HG03159 (cell line): ENCODE measurements around the gene CLEC4G.

Experiments used
- ATAC-seq: cut with Tn5 transposase; IDR thresholded peaks from one replicate; pipeline ENCODE4 v1.9.1; 2021; ENCODE audit warnings: mild to moderate bottlenecking, moderate library complexity; ENCODE audit not compliant: unreplicated experiment

Gene CLEC4G

DNA sequence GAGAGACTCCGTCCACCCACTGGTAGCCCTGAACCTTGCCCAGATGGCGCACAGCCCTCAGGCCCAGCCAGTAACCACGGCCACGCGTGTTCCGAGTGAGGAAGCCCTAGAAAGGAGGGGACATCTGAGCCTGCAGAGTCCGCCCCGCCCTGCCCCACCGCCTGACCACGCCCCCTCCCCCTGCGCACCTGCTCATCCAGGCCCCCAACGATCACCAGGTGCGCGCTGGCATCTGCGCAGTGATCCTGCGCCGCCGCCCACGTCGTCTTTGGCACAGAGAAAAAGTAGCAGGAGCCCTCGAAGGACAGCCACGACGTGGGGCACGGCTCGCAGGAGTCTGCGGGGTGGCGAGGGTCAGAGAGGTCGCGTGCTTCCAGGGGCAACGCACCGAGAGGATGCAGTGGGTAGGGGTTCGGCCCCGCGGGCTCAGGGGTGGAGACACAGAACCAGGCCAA is 2.1 kb downstream of the CLEC4G start:
- ATAC-seq: no peak

- no peak for ATAC-seq
Measured at GRCh38 chr19:7729211-7729610, 2.7 kb downstream of the CLEC4G start.

DNA sequence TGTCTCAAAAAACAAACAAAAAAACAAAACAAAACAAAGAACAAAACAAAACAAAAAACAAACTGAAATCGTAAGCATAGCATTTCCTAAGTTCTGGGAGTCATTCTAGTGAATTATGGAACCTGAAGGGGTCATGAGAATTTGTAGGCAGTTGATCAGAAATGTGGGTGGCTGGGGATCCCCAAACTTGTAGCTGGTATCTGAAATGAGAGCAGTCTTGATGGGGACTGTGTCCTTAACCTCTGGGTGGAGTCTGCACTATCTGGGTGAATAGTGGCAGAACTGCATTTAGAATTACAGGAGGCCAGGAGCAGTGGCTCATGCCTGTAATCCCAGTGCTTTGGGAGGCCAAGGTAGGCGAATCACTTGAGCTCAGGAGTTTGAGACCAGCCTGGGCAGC is 6.1 kb downstream of the CLEC4G start:
- ATAC-seq: no peak

DNA sequence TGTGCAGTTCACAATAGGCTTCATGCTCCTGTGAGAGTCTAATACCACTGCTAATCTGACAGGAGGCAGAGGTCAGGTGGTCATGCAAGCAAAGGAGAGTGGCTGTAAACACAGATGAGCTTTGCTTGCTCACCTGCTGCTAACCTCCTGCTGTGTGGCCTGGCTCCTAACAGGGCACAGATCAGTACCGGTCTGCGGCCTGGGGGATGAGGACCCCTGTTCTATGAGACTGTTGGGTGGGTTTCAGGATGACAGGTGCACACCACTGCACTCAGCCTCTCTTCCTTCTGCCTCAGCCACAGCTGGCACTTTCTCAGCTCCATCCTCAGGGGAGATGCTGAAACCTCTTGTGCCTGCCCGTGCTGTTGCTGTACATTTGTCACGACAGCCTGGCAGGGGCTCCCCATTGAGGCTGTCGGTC is 9.7 kb downstream of the CLEC4G start:
- no peak for ATAC-seq

DNA sequence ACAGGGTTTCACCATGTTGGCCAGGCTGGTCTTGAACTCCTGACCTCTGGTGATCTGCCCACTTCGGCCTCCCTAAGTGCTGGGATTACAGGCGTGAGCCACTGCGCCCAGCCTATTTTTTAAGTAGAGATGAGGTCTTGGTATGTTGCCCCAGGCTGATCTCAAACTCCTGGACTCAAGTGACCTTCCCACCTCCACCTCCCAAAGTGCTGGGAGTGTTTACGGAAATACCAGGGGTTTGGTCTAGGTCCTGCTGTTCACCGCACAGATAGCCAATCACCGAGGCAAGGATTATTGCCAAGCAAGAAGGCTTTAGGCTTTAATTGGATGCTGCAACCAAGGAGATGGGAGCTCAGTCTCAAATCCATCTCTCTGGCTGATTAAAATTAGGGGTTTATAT is 11.6 kb downstream of the CLEC4G start:
- ATAC-seq: no peak

DNA sequence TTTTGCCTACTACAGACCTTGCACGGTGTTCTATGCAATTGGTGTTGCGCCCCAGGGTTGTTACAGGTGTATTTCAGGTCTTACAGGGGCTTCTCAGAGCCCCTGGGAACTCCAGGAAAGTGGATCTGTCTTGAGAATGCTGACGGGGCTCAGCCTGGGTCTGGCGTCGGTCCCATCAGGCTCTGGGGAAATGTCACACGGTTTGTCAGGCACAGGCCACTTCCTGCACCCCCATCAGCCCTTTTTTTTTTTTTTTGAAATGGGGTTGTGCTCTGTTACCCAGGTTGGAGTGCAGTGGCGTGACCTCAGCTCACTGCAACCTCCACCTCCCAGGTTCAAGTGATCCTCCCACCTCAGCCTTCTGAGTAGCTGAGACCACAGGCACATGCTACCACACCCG is 13.2 kb downstream of the CLEC4G start:
- ATAC-seq: no peak

GRCh38 chr19:7716762-7717161 is 15.1 kb downstream of the CLEC4G start:
- ATAC-seq: no peak

DNA sequence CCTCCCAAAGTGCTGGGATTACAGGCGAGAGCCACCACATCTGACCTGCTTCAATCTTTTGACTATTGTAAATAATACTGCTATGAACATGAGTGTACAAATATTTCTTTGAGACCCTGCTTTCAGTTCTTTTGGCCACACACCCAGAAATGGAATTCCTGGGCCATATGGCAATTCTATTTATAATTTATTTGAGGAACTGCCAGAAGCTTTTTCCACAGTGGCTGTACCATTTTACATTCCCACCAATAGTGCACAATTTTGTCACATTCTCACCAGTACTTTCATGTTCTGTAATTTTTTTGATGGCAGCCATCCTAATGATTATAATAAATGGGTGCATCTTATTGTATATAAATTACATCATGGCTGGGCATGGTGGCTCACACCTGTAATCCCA is 16.2 kb downstream of the CLEC4G start:
- no peak for ATAC-seq

DNA sequence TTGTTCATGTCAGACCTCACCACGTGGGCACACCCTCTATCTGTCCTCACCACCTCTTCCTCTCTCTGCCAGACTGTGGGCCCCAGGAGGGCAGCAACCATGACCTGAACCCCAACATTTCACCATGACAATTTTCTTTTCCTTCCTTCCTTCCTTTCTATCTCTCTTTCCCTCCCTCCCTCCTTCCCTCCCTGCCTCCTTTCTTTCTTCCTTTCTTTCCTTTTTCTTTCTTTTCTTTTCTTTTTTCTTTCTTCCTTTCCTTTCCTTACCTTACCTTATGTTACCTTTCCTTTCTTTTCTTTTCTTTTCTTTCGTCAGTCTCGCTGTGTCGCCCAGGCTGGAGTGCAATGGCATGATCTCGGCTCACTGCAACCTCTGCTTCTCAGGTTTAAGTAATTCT is 21.3 kb downstream of the CLEC4G start:
- ATAC-seq: no peak

DNA sequence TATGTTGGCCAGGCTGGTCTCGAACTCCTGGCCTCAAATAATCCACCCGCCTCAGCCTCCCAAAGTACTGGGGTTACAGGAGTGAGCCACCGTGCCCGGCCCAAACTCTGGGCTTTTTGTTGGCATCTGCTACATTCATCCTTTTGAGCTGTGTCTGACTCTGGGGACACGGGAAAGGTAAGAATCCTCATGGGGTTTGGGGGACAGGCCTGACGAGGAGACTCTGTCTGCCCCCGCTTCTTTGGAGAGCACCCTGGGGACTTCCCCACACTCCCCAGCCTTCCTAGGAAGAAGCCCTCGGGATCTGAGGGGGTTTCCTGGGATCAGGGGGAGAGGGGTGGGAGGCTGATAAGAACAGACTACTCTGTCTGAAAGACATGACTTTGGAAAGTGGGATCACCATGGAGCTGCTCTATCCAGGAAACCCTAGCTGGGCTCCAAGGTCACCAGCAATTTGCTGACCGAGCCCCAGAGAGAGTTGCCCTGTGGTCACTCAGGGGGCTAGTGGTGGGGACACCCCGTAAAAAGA is 21.9 kb downstream of the CLEC4G start:
- no peak for ATAC-seq

DNA sequence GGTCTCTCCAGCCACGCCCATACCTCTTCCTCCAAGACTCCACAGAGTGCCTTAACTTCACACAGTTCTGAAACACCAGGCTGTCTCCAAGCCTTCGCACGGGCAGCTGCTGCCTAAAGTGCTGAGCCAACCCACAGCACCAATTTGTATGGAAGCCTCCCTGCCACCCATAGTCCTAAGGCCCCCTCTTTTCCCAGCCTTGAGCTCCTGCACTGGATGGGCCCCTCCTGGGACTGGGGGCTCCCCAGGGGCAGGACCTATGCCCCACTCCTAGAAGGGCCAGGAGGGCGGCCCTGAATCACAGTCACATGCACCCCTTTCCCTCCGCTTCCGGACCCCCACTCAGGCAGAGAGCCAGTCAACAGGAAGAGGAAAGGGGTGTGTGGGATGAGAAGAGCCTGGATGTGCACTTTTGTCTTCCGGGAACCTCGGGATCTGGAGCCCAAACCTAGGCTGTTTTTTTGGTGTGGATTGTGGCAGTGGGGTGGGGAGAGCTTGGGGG is 24.9 kb downstream of the CLEC4G start:
- no peak for ATAC-seq

DNA sequence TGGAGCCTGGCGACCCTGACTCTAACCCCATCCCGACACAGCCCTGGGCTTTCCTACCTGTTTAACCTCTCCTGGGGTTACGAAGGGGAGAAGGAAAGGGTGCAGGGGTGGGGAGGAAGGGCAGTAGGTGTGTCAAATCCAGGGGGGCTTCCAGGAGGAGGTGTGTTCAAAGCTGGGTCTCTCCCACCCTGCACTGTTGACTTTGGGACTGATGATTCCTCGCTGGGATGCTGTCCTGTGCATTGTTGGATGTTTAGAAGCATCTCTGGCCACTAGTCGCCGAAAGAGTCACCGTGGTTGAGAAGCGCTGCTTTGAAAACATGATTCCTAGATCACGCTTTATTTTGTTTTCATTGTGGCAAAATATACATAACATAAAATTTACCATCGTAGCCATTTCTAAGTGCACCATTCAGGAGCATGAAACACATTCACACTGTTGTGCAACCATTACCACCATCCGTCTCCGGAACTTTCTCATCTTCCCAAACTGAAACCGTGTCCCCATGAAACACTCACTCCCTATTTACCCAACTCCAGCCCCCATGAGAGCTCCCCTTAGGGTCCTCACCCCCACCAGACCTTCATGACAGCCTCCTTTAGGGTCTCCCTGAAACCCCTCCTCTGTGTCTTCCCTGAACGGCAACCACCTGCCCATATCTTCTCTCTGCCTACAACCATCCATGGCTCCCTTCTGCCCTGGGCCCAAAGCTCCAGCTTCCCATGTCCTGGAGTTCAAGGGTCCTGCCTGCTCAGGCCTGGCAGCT is 25.5 kb downstream of the CLEC4G start:
- no peak for ATAC-seq

- ATAC-seq: peak; percentile 49
Measured at GRCh38 chr19:7705387-7706187, 26.3 kb downstream of the CLEC4G start.

GRCh38 chr19:7704280-7705060 is 27.4 kb downstream of the CLEC4G start:
- ATAC-seq: no peak

GRCh38 chr19:7703332-7703731 is 28.6 kb downstream of the CLEC4G start:
- ATAC-seq: no peak

GRCh38 chr19:7701654-7702457 is 30.1 kb downstream of the CLEC4G start, which contains the start of gene FCER2:
FCER2 (minus strand) TSS chr19:7702131; CDS start chr19:7699760, 2,371 bp downstream.
- peak; percentile 38 for ATAC-seq

GRCh38 chr19:7701049-7701653 is 30.8 kb downstream of the CLEC4G start:
- no peak for ATAC-seq

GRCh38 chr19:7699417-7700401 is 32.2 kb downstream of the CLEC4G start:
- no peak for ATAC-seq
